H9 (cell line): ENCODE results near the gene NFATC4. TPM values are rescaled to one million over a fixed set of nuclear protein-coding genes. Genes with fewer than 3 reads are reported as not detected.

ENCODE experiments used
- DNase-seq: peaks from one replicate; pipeline ENCODE4 v3.0.0-alpha.2; 2017
- H2AFZ ChIP-seq: one replicate; pipeline ENCODE4 v1.6.1; 2013; ENCODE audit warnings: mild to moderate bottlenecking, low read length, control low read depth, moderate library complexity
- H2AK5ac ChIP-seq: 2 replicates; pipeline ENCODE4 v1.6.1; 2013; ENCODE audit warnings: low read length, control low read depth, mixed read lengths; ENCODE audit not compliant: insufficient read length
- H2BK120ac ChIP-seq: one replicate; pipeline ENCODE4 v1.6.1; 2013; ENCODE audit warnings: low read depth, mild to moderate bottlenecking, low read length, control low read depth, inconsistent platforms; ENCODE audit not compliant: poor library complexity, severe bottlenecking
- H2BK12ac ChIP-seq: 2 replicates; pipeline ENCODE4 v1.6.1; 2013; ENCODE audit warnings: low read length, control low read depth, mixed read lengths, low read depth; ENCODE audit not compliant: insufficient read length
- H2BK15ac ChIP-seq: 2 replicates; pipeline ENCODE4 v1.6.1; 2013; ENCODE audit warnings: low read depth, low read length, control low read depth
- H2BK20ac ChIP-seq: one replicate; pipeline ENCODE4 v1.6.1; 2013; ENCODE audit warnings: low read depth, mild to moderate bottlenecking, low read length, control low read depth, inconsistent platforms; ENCODE audit not compliant: poor library complexity, severe bottlenecking
- H2BK5ac ChIP-seq: 2 replicates; pipeline ENCODE4 v1.6.1; 2013; ENCODE audit warnings: low read length, control low read depth, mixed read lengths; ENCODE audit not compliant: insufficient read length
- H3K14ac ChIP-seq: 2 replicates; pipeline ENCODE4 v1.6.1; 2013; ENCODE audit warnings: low read length, control low read depth; ENCODE audit not compliant: insufficient read depth
- H3K18ac ChIP-seq: 2 replicates; pipeline ENCODE4 v1.6.1; 2013; ENCODE audit warnings: low read depth, mild to moderate bottlenecking, mixed read lengths, low read length, control low read depth; ENCODE audit not compliant: insufficient read length
- H3K23ac ChIP-seq: 2 replicates; pipeline ENCODE4 v1.6.1; 2013; ENCODE audit warnings: low read length, control low read depth, mixed read lengths, low read depth; ENCODE audit not compliant: insufficient read length
- H3K23me2 ChIP-seq: 2 replicates; pipeline ENCODE4 v1.6.1; 2013; ENCODE audit warnings: low read depth, mild to moderate bottlenecking, mixed read lengths, low read length, control low read depth; ENCODE audit not compliant: insufficient read length, poor library complexity, severe bottlenecking
- H3K27ac ChIP-seq: 2 replicates; pipeline ENCODE4 v1.5.1; 2013; ENCODE audit warnings: low read length, control low read depth, mixed read lengths, low read depth; ENCODE audit not compliant: insufficient read length
- H3K27me3 ChIP-seq: 2 replicates; pipeline ENCODE4 v1.6.1; 2013; ENCODE audit warnings: low read length, control low read depth, inconsistent platforms; ENCODE audit not compliant: insufficient read depth
- H3K4ac ChIP-seq: 2 replicates; pipeline ENCODE4 v1.6.1; 2013; ENCODE audit warnings: low read depth, mild to moderate bottlenecking, control low read depth, inconsistent platforms, low read length, moderate library complexity
- H3K4me1 ChIP-seq: 2 replicates; pipeline ENCODE4 v1.6.1; 2013; ENCODE audit warnings: low read length, control low read depth, inconsistent platforms; ENCODE audit not compliant: insufficient read depth
- H3K4me2 ChIP-seq: 2 replicates; pipeline ENCODE4 v1.6.1; 2013; ENCODE audit warnings: low read length, control low read depth, mixed read lengths; ENCODE audit not compliant: insufficient read length, insufficient read depth
- H3K56ac ChIP-seq: 2 replicates; pipeline ENCODE4 v1.6.1; 2013; ENCODE audit warnings: low read depth, mild to moderate bottlenecking, mixed read lengths, low read length, control low read depth; ENCODE audit not compliant: insufficient read length
- H3K79me1 ChIP-seq: 2 replicates; pipeline ENCODE4 v1.6.1; 2013; ENCODE audit warnings: low read depth, mild to moderate bottlenecking, moderate library complexity, low read length, control low read depth, inconsistent platforms; ENCODE audit not compliant: insufficient read depth, poor library complexity, severe bottlenecking
- H3K79me2 ChIP-seq: 2 replicates; pipeline ENCODE4 v1.6.1; 2013; ENCODE audit warnings: low read length, control low read depth, inconsistent platforms; ENCODE audit not compliant: insufficient read depth
- H3K9ac ChIP-seq: 2 replicates; pipeline ENCODE4 v1.6.1; 2013; ENCODE audit warnings: low read length, control low read depth, mixed read lengths; ENCODE audit not compliant: insufficient read length; ENCODE audit errors: extremely low read depth
- H3K9me3 ChIP-seq: one replicate; pipeline ENCODE4 v1.6.1; 2013; ENCODE audit warnings: low read depth, low read length, inconsistent platforms; ENCODE audit not compliant: control insufficient read depth
- H3T11ph ChIP-seq: one replicate; pipeline ENCODE4 v1.6.1; 2013; ENCODE audit warnings: mild to moderate bottlenecking, low read length, control low read depth, inconsistent platforms
- H4K20me1 ChIP-seq: one replicate; pipeline ENCODE4 v1.6.1; 2013; ENCODE audit not compliant: control insufficient read depth, insufficient read length, insufficient read depth
- H4K5ac ChIP-seq: 2 replicates; pipeline ENCODE4 v1.6.1; 2013; ENCODE audit warnings: low read depth, mild to moderate bottlenecking, mixed read lengths, low read length, control low read depth; ENCODE audit not compliant: insufficient read length
- H4K8ac ChIP-seq: replicated peaks from 2 replicates; pipeline ENCODE4 v1.6.1; 2013; ENCODE audit warnings: low read length, control low read depth, mixed read lengths, low read depth; ENCODE audit not compliant: insufficient read length
- H4K91ac ChIP-seq: 2 replicates; pipeline ENCODE4 v1.6.1; 2013; ENCODE audit warnings: low read depth, mild to moderate bottlenecking, moderate library complexity, mixed read lengths, low read length, control low read depth; ENCODE audit not compliant: insufficient read length
- H3K27ac Mint-ChIP-seq, 3 experiments: 2 replicates in 2 of 3; 3 replicates in 1 of 3; pipeline ENCODE4 v1.8.0; 2020 to 2021; ENCODE audit warnings: mixed read lengths in 3 of 3, mild to moderate bottlenecking in 1 of 3, moderate library complexity in 1 of 3
- H3K27me3 Mint-ChIP-seq: 2 replicates; pipeline ENCODE4 v1.8.0; 2021; ENCODE audit warnings: low read depth, mild to moderate bottlenecking, moderate library complexity, mixed read lengths
- H3K36me3 Mint-ChIP-seq, 3 experiments: 2 replicates in 2 of 3; 3 replicates in 1 of 3; pipeline ENCODE4 v1.8.0; 2020 to 2021; ENCODE audit warnings: low read depth in 3 of 3, mixed read lengths in 3 of 3; ENCODE audit not compliant: insufficient read depth in 1 of 3
- H3K4me1 Mint-ChIP-seq, 2 experiments: 2 replicates each; pipeline ENCODE4 v1.8.0; 2020; ENCODE audit warnings: mixed read lengths in 2 of 2
- H3K4me3 Mint-ChIP-seq, 2 experiments: 2 replicates in 1 of 2; 3 replicates in 1 of 2; pipeline ENCODE4 v1.8.0; 2020 to 2021; ENCODE audit warnings: mild to moderate bottlenecking in 2 of 2, mixed read lengths in 2 of 2, moderate library complexity in 1 of 2
- H3K9me3 Mint-ChIP-seq, 2 experiments: 2 replicates in 1 of 2; 3 replicates in 1 of 2; pipeline ENCODE4 v1.8.0; 2020; ENCODE audit warnings: mild to moderate bottlenecking in 2 of 2, mixed read lengths in 2 of 2, moderate library complexity in 1 of 2
- CTCF ChIP-seq: fragments of 200-600 bp; sonication (generic); conservative IDR thresholded peaks from 3 replicates; pipeline ENCODE4 v1.8.0; 2021; ENCODE audit warnings: antibody characterized with exemption, mild to moderate bottlenecking
- WGBS: extraction: QIAGEN DNeasy Blood & Tissue Kit; methylation state at CpG from one replicate; pipeline ENCODE4 v1.1.7; 2013; ENCODE audit warnings: missing lambda C conversion rate, low lambda C conversion rate, mixed read lengths; ENCODE audit not compliant: insufficient read length; ENCODE audit errors: extremely low coverage; 5-methylcytosine and 5-hydroxymethylcytosine counted together
- total RNA-seq: library from RNA; stranded (reverse); gene quantifications from 2 replicates; pipeline ENCODE4 v1.2.1, GENCODE V29; 2021

The NFATC4 gene
- total RNA-seq, 1 experiment from 2014 or later, result 46.4 TPM

GRCh38 chr14:24382064-24382371 is 14.0 kb downstream of the NFATC4 start:
- Histone ChIP-seq H3K27ac (no peak overlapping the region), H3K4me2 (no peak overlapping the region), H2AK5ac (no peak overlapping the region), H3K27me3 (no peaks in the 10 kb centered on the region), H3K14ac (no peak overlapping the region), H2BK12ac (no peak overlapping the region), H3K79me2 (no peaks in the 10 kb centered on the region; the same call in 1 of the 2 replicates), H4K20me1 (no peaks in the 10 kb centered on the region), H2BK20ac (no peak overlapping the region), H2BK5ac (no peak overlapping the region), H3K56ac (no peak overlapping the region), H3K23me2 (no peaks in the 10 kb centered on the region), H3K9me3 (no peaks in the 10 kb centered on the region), H3K23ac (no peak overlapping the region), H2BK120ac (no peak overlapping the region), H3K79me1 (no peaks in the 10 kb centered on the region), H2AFZ (no peak overlapping the region), H4K8ac (no peak overlapping the region), H4K5ac (no peak overlapping the region), H2BK15ac (no peak overlapping the region), H4K91ac (no peak overlapping the region), H3K18ac (no peak overlapping the region), H3T11ph (no peak overlapping the region), H3K4ac (no peak overlapping the region), H3K4me1 (peaks cover 3% of the 10 kb centered on the region), H3K9ac (no peak overlapping the region)
- Mint-ChIP-seq H3K36me3 (peaks cover 0 to 1% (median 0%) of the 10 kb centered on the region in 3 experiments; a peak in 4 of 7 replicates), H3K27me3 (no peaks in the 10 kb centered on the region; the same call in none of the 2 replicates), H3K27ac (no peak overlapping the region), H3K4me3 (no peak overlapping the region), H3K4me1 (peaks cover 20 to 29% of the 10 kb centered on the region in 2 experiments), H3K9me3 (no peaks in the 10 kb centered on the region)
- WGBS, result no CpG with 5 or more reads among the region's 4 CpGs
- no peak for TF ChIP-seq CTCF
- no peak for DNase-seq
